ENCODE measurements around the gene NME3.

The NME3 gene

DNA sequence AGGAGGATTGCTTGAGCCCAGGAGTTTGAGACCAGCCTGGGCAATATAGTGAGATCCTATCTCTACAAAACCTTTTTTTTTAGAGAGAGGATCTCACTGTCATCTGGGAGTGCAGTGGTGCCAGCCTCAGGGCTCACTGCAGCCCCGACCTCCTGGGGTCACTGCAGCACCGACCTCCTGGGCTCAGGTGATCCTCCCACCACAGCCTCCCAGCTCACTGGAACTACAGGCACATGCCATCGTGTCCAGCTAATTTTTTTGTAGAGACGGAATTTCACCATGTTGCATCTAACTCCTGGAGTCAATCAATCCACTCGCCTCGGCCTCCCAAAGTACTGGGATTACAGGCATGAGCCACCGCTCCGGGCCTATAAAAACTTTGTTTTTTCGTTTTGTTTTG, 50.0 kb downstream of the NME3 start:
- no peak overlapping the region for H3K4me3 ChIP-seq (ENCODE audit: low read depth, low read length)
- in situ Hi-C loops (cut with HindIII; ENCODE audit: low sequenced_read_pairs): no loop called here
- no peak for DNase-seq (ENCODE audit: low read depth)
- TF ChIP-seq, protein P1, sequence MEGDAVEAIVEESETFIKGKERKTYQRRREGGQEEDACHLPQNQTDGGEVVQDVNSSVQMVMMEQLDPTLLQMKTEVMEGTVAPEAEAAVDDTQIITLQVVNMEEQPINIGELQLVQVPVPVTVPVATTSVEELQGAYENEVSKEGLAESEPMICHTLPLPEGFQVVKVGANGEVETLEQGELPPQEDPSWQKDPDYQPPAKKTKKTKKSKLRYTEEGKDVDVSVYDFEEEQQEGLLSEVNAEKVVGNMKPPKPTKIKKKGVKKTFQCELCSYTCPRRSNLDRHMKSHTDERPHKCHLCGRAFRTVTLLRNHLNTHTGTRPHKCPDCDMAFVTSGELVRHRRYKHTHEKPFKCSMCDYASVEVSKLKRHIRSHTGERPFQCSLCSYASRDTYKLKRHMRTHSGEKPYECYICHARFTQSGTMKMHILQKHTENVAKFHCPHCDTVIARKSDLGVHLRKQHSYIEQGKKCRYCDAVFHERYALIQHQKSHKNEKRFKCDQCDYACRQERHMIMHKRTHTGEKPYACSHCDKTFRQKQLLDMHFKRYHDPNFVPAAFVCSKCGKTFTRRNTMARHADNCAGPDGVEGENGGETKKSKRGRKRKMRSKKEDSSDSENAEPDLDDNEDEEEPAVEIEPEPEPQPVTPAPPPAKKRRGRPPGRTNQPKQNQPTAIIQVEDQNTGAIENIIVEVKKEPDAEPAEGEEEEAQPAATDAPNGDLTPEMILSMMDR (IDR thresholded peaks at IDR 0.05; ENCODE audit: low read depth, low read length, missing control alignments): no peak

Measured in astrocyte of the cerebellum (primary cell).